HG03108 (cell line): ENCODE data around the gene PCDHB2.
"Not testable (repeated sequence)": the region's sequence is repeated elsewhere in the genome, so short reads cannot be mapped to it uniquely, and the experiment has no call there.

ENCODE experiments used
- ATAC-seq: cut with Tn5 transposase; IDR thresholded peaks from one replicate; pipeline ENCODE4 v1.9.1; 2021; ENCODE audit warnings: moderate library complexity; ENCODE audit not compliant: unreplicated experiment

PCDHB2 gene

GRCh38 chr5:141135718-141136266 is 41.4 kb downstream of the PCDHB2 start:
- ATAC-seq: no peak

DNA sequence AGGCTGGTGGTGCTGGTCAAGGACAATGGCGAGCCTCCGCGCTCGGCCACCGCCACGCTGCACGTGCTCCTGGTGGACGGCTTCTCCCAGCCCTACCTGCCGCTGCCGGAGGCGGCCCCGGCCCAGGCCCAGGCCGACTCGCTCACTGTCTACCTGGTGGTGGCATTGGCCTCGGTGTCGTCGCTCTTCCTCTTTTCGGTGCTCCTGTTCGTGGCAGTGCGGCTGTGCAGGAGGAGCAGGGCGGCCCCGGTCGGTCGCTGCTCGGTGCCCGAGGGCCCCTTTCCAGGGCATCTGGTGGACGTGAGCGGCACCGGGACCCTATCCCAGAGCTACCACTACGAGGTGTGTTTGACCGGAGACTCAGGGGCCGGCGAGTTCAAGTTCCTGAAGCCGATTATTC is 42.9 kb downstream of the PCDHB2 start:
- not testable (repeated sequence) for ATAC-seq
